ACHN (cell line): ENCODE results near the gene KNL1.
"Not testable (repeated sequence)": the region's sequence is repeated elsewhere in the genome, so short reads cannot be mapped to it uniquely, and the experiment has no call there.

ENCODE experiments used
- DNase-seq: peaks from one replicate; pipeline ENCODE4 v3.0.0-alpha.2; 2015
- in situ Hi-C: cut with HindIII; loops from 2 replicates; pipeline ENCODE4 v1.10.0; 2017; ENCODE audit warnings: low sequenced_read_pairs, low pct_ligation_motif_present, low pct_unique_long_range_greater_than_20kb

The KNL1 gene

GRCh38 chr15:40593588-40594428, at the start of gene KNL1:
Gene KNL1, plus strand, starts transcription at chr15:40594249. Its CDS starts 8,683 bp downstream, at chr15:40602932.
- peak; percentile 92 for DNase-seq
- in situ Hi-C loops, result no loop called here

- in situ Hi-C loops, result no loop called here
Observed at GRCh38 chr15:40545457-40545856, 48.6 kb upstream of the KNL1 start.

GRCh38 chr15:40548610-40549009, 45.4 kb upstream of the KNL1 start:
- in situ Hi-C loops, result no loop called here
- DNase-seq, result no peak

More at GRCh38 chr15:40545457-40545856, 48.6 kb upstream of the KNL1 start:
- no peak for DNase-seq

GRCh38 chr15:40549894-40550293, 44.2 kb upstream of the KNL1 start:
- in situ Hi-C loops, result no loop called here
- DNase-seq, result no peak

- in situ Hi-C loops, result no loop called here
Observed at GRCh38 chr15:40550341-40551037, 43.6 kb upstream of the KNL1 start.

GRCh38 chr15:40554161-40554525, 39.9 kb upstream of the KNL1 start:
- in situ Hi-C loops, result no loop called here
- DNase-seq, result no peak

More at GRCh38 chr15:40550341-40551037, 43.6 kb upstream of the KNL1 start:
- no peak for DNase-seq

- no peak for DNase-seq
- in situ Hi-C loops, result no loop called here
Observed at GRCh38 chr15:40555876-40556275, 38.2 kb upstream of the KNL1 start.

GRCh38 chr15:40558952-40559742, 34.9 kb upstream of the KNL1 start:
- no peak for DNase-seq
- in situ Hi-C loops, result no loop called here

- DNase-seq, result no peak
- in situ Hi-C loops, result no loop called here
Observed at GRCh38 chr15:40562691-40563090, 31.4 kb upstream of the KNL1 start.

GRCh38 chr15:40563426-40563825, 30.6 kb upstream of the KNL1 start:
- no peak for DNase-seq
- in situ Hi-C loops, result no loop called here

GRCh38 chr15:40564591-40565332, 29.3 kb upstream of the KNL1 start, which contains the start of gene CCDC32:
Gene CCDC32, minus strand, starts transcription at chr15:40565042. Its CDS starts 2,027 bp downstream, at chr15:40563015.
- DNase-seq, result peak; percentile 98
- in situ Hi-C loops, result no loop called here

GRCh38 chr15:40565333-40566238, 28.5 kb upstream of the KNL1 start:
- in situ Hi-C loops, result no loop called here
- no peak for DNase-seq

- DNase-seq, result peak; percentile 26
- in situ Hi-C loops, result no loop called here
Observed at GRCh38 chr15:40567111-40567510, 26.9 kb upstream of the KNL1 start.

- DNase-seq, result peak; percentile 88
- in situ Hi-C loops, result no loop called here
Observed at GRCh38 chr15:40569129-40569953, 24.7 kb upstream of the KNL1 start, which contains the start of gene RPUSD2. Gene RPUSD2, plus strand, starts transcription at chr15:40569299. Its CDS starts 39 bp downstream, at chr15:40569338.

GRCh38 chr15:40575113-40575512, 18.9 kb upstream of the KNL1 start:
- DNase-seq, result no peak
- in situ Hi-C loops, result no loop called here

GRCh38 chr15:40576914-40577313, 17.1 kb upstream of the KNL1 start:
- in situ Hi-C loops, DNase-seq: not testable (repeated sequence)
